Hematopoietic multipotent progenitor cell treated with erythropoietin and hydrocortisone succinate and interleukin-3 and kit ligand, for 8 days (in vitro differentiated cells): Measurements from ENCODE around the gene TBK1.

Source experiments
- DNase-seq: peaks from one replicate; pipeline ENCODE4 v3.0.0-alpha.2; 2015

TBK1 gene

GRCh38 chr12:64452559-64453329, 824 bp downstream of the TBK1 start:
- DNase-seq = peak; percentile 56

- peak; percentile 30 for DNase-seq
These were observed 3.6 kb downstream of the TBK1 start for GRCh38 chr12:64455506-64455905.

- no peak for DNase-seq
These were observed 4.2 kb downstream of the TBK1 start for GRCh38 chr12:64456119-64456518.

- DNase-seq = peak; percentile 81
These were observed 5.1 kb downstream of the TBK1 start for GRCh38 chr12:64457032-64457431.

- no peak for DNase-seq
These were observed 5.5 kb downstream of the TBK1 start for GRCh38 chr12:64457466-64457865.

GRCh38 chr12:64457923-64458322, 6.0 kb downstream of the TBK1 start:
- DNase-seq = no peak

- DNase-seq = no peak
These were observed 7.5 kb downstream of the TBK1 start for GRCh38 chr12:64459394-64459891.

- DNase-seq = no peak
These were observed 9.9 kb downstream of the TBK1 start for GRCh38 chr12:64461634-64462414.

- no peak for DNase-seq
These were observed 14.3 kb downstream of the TBK1 start for GRCh38 chr12:64466178-64466577.

GRCh38 chr12:64468966-64469365, 17.0 kb downstream of the TBK1 start:
- DNase-seq = no peak

- DNase-seq = no peak
These were observed 17.7 kb downstream of the TBK1 start for GRCh38 chr12:64469455-64470142.

GRCh38 chr12:64470495-64470894, 18.6 kb downstream of the TBK1 start:
- DNase-seq = no peak

- DNase-seq = no peak
These were observed 21.3 kb downstream of the TBK1 start for GRCh38 chr12:64473176-64473575.

GRCh38 chr12:64475518-64475917, 23.6 kb downstream of the TBK1 start:
- no peak for DNase-seq

GRCh38 chr12:64476844-64477243, 24.9 kb downstream of the TBK1 start:
- DNase-seq = no peak

- DNase-seq = no peak
These were observed 26.7 kb downstream of the TBK1 start for GRCh38 chr12:64478661-64479060.

- no peak for DNase-seq
These were observed 28.2 kb downstream of the TBK1 start for GRCh38 chr12:64480148-64480547.

- no peak for DNase-seq
These were observed 34.7 kb downstream of the TBK1 start for GRCh38 chr12:64486657-64487056.

- no peak for DNase-seq
These were observed 39.8 kb downstream of the TBK1 start for GRCh38 chr12:64491718-64492117.

- no peak for DNase-seq
These were observed 41.6 kb downstream of the TBK1 start for GRCh38 chr12:64493513-64493912.

- DNase-seq = no peak
These were observed 43.2 kb downstream of the TBK1 start for GRCh38 chr12:64494998-64495729.

GRCh38 chr12:64496839-64497400, 45.0 kb downstream of the TBK1 start:
- no peak for DNase-seq
